ENCODE measurements around the gene TWF2.

TWF2 gene

DNA sequence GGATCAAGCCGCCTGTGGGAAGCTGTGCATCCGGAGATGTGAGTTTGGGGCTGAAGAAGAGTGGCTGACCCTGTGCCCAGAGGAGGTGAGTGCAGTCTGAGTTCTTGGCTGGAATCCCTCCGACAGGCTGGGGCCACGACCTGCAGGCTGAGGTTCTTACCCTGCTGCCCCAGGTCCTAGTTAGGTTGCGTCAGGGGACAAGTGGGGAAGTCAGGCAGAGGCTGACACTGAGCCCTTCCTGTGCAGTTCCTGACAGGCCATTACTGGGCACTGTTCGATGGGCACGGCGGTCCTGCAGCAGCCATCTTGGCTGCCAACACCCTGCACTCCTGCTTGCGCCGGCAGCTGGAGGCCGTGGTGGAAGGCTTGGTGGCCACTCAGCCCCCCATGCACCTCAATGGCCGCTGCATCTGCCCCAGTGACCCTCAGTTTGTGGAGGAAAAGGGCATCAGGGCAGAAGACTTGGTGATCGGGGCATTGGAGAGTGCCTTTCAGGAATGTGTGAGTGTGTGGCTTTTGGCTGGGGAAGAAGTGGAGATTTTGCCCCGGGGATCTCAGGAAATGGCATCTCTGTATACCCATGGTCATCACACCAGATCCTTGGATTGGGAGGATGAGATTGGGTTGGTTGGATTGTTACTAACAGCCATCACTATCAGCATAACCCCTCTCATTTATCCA is 7.9 kb upstream of the TWF2 start:
- Histone ChIP-seq H3K9me3 (ENCODE audit: control insufficient read depth in 2 of 2, low read length in 2 of 2) (no peaks in the 10 kb centered on the region), H3K36me3 (ENCODE audit: control insufficient read depth in 2 of 2, insufficient read depth in 2 of 2, low read length in 2 of 2) (peaks cover 5 to 18% of the 10 kb centered on the region in 2 donors), H3K27ac (ENCODE audit: low read length) (peak overlapping the region; percentile 76), H3K27me3 (ENCODE audit: control insufficient read depth in 1 of 2, insufficient read depth in 2 of 2, low read length in 2 of 2) (no peaks in the 10 kb centered on the region), H3K4me3 (ENCODE audit: low read length in 2 of 2) (peak overlapping the region in 1 of 2 donors; percentile 87), H3K4me1 (ENCODE audit: control insufficient read depth, insufficient read depth, low read length) (peaks cover 25% of the 10 kb centered on the region), H3K9ac (ENCODE audit: low read length in 2 of 2) (peak overlapping the region in 1 of 2 donors; percentile 71)

GRCh38 chr3:52246264-52246620 is 7.3 kb upstream of the TWF2 start:
- peaks cover 5 to 16% of the 10 kb centered on the region in 2 donors for H3K36me3 ChIP-seq (ENCODE audit: control insufficient read depth in 2 of 2, insufficient read depth in 2 of 2, low read length in 2 of 2)
- H3K4me3 ChIP-seq (ENCODE audit: low read length in 2 of 2) = peak overlapping the region; percentile 69 to 87
- H3K27me3 ChIP-seq (ENCODE audit: control insufficient read depth in 1 of 2, insufficient read depth in 2 of 2, low read length in 2 of 2) = no peaks in the 10 kb centered on the region
- H3K27ac ChIP-seq (ENCODE audit: low read length) = peak overlapping the region; percentile 76
- peak overlapping the region; percentile 71 to 75 for H3K9ac ChIP-seq (ENCODE audit: low read length in 2 of 2)
- no peaks in the 10 kb centered on the region for H3K9me3 ChIP-seq (ENCODE audit: control insufficient read depth in 2 of 2, low read length in 2 of 2)
- peaks cover 25% of the 10 kb centered on the region for H3K4me1 ChIP-seq (ENCODE audit: control insufficient read depth, insufficient read depth, low read length)

DNA sequence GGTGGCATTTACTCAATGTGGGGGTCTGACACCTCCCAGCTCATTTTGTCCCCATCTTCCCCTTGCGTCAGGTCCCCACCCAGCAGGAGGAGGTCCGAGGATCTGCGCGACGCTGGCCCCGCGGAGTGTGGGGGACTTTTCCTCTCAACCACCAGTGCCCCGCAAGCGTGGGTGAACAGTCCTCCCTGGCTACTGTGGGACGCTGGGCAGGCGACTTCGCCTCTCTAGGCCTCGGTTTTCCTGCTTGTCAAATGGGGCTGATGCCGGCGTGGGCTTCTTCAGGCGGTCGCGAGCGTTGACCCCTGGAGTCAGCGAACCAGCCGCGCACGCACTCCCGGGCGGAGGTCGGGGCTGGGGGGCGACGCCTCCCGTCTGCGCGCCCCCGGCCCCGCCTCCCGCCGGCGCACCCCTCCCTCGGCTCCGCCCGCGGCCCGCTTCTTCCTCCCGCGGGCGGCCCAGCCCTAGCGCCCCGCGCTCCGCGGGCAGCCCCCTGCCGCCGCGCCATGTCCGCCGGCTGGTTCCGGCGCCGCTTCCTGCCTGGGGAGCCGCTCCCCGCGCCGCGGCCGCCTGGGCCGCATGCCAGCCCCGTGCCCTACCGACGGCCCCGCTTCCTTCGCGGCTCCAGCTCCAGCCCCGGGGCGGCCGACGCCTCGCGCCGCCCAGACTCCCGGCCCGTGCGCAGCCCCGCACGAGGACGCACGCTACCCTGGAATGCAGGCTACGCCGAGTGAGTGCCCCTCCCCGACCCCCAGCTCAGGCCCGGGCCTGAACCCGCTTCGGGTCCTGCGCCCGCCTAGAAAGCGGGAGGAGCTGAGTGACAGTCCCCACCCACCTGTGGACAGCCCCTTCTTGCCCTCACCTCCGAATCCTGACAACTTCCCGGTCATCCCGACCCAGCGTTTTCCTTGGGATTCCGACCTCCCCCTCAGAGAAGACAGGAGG is 6.6 kb upstream of the TWF2 start, which contains the start of gene PPM1M:
TSS of gene PPM1M (plus strand) at position 438 of the 942 bp plus-strand sequence. CDS start at position 504, 66 bp downstream.
- Histone ChIP-seq H3K36me3 (ENCODE audit: control insufficient read depth in 2 of 2, insufficient read depth in 2 of 2, low read length in 2 of 2) (peaks cover 5 to 15% of the 10 kb centered on the region in 2 donors), H3K9me3 (ENCODE audit: control insufficient read depth in 2 of 2, low read length in 2 of 2) (no peaks in the 10 kb centered on the region), H3K27me3 (ENCODE audit: control insufficient read depth in 1 of 2, insufficient read depth in 2 of 2, low read length in 2 of 2) (no peaks in the 10 kb centered on the region), H3K4me3 (ENCODE audit: low read length in 2 of 2) (peak within 1 kb of the TSS; percentile 75 to 87), H3K4me1 (ENCODE audit: control insufficient read depth, insufficient read depth, low read length) (peaks cover 26% of the 10 kb centered on the region), H3K27ac (ENCODE audit: low read length) (peak within 1 kb of the TSS; percentile 76), H3K9ac (ENCODE audit: low read length in 2 of 2) (peak within 1 kb of the TSS; percentile 75 to 89)

DNA sequence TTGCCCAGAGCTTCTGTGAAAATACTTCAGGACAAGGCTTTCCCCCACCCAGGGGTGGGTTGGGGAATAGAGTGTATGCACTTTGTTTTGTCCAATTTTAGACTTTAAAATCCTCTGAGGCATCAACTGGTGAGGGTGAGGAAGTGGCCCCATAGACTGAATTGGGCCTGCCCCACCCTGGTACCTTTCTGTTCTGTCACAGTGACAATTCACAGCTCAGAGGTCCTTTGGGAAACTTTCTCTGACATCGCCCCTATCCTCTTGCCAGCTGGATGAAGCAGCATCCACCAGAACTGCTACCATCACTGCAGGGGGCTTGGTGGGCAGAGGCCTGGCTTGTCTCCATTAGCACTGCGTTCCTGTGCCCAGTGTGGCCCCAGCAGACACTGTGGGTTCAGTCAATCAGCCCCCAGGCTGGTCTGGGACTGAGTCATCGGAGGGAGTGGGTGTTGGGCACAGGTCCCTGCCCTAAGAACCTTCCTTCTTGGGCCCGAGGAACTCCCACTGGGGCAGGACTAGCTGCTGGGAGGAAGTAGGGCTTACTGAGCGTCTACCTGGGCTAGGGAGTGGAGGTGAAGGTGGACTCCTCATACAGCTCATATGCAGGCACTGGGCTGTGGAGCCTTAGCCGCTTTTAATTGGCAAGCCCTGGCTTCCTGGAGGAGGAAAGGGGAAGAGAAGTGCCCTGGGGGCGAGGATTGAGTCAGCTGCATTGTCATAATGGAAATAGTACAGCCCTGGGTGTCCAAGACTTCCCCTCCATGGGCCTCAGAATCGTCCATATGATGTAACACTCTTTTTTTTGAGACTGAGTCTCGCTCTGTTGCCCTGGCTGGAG is 5.1 kb upstream of the TWF2 start:
- Histone ChIP-seq H3K4me3 (ENCODE audit: low read length in 2 of 2) (no peak overlapping the region), H3K9ac (ENCODE audit: low read length in 2 of 2) (no peak overlapping the region), H3K4me1 (ENCODE audit: control insufficient read depth, insufficient read depth, low read length) (peaks cover 37% of the 10 kb centered on the region), H3K36me3 (ENCODE audit: control insufficient read depth in 2 of 2, insufficient read depth in 2 of 2, low read length in 2 of 2) (peaks cover 0 to 5% of the 10 kb centered on the region in 2 donors), H3K27me3 (ENCODE audit: control insufficient read depth in 1 of 2, insufficient read depth in 2 of 2, low read length in 2 of 2) (no peaks in the 10 kb centered on the region), H3K9me3 (ENCODE audit: control insufficient read depth in 2 of 2, low read length in 2 of 2) (no peaks in the 10 kb centered on the region), H3K27ac (ENCODE audit: low read length) (no peak overlapping the region)

- no peaks in the 10 kb centered on the region for H3K36me3 ChIP-seq (ENCODE audit: control insufficient read depth in 2 of 2, insufficient read depth in 2 of 2, low read length in 2 of 2)
- no peak overlapping the region for H3K27ac ChIP-seq (ENCODE audit: low read length)
- H3K4me3 ChIP-seq (ENCODE audit: low read length in 2 of 2) = no peak overlapping the region
- peaks cover 47% of the 10 kb centered on the region for H3K4me1 ChIP-seq (ENCODE audit: control insufficient read depth, insufficient read depth, low read length)
- H3K9ac ChIP-seq (ENCODE audit: low read length in 2 of 2) = no peak overlapping the region
- no peaks in the 10 kb centered on the region for H3K27me3 ChIP-seq (ENCODE audit: control insufficient read depth in 1 of 2, insufficient read depth in 2 of 2, low read length in 2 of 2)
- H3K9me3 ChIP-seq (ENCODE audit: control insufficient read depth in 2 of 2, low read length in 2 of 2) = no peaks in the 10 kb centered on the region
Observed at GRCh38 chr3:52242039-52242438, 3.1 kb upstream of the TWF2 start.

DNA sequence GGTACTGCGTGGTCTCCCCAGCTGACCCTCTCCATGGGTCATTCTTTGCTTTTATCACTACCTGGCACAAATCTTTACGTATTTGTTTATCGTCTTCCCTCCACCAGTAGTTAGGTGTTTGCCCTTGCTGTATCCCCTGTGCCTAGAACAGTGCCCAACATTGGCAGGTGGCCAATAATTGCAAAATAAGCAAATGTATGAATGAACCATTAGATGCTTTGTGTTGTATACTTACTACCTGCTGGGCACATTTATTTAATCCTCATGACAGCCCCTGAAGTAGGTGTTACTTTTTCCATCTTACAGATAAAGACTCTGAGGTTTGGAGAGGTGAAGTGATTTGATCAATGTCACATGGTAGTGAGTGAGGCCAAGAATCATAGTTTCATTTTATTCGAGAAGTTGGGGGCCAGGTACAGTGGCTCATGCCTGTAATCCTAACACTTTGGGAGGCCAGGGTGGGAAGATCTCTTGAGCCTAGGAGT is 2.0 kb upstream of the TWF2 start:
- Histone ChIP-seq H3K9ac (ENCODE audit: low read length in 2 of 2) (no peak overlapping the region), H3K27ac (ENCODE audit: low read length) (no peak overlapping the region), H3K4me3 (ENCODE audit: low read length in 2 of 2) (no peak overlapping the region), H3K4me1 (ENCODE audit: control insufficient read depth, insufficient read depth, low read length) (peaks cover 46% of the 10 kb centered on the region), H3K36me3 (ENCODE audit: control insufficient read depth in 2 of 2, insufficient read depth in 2 of 2, low read length in 2 of 2) (no peaks in the 10 kb centered on the region), H3K9me3 (ENCODE audit: control insufficient read depth in 2 of 2, low read length in 2 of 2) (no peaks in the 10 kb centered on the region), H3K27me3 (ENCODE audit: control insufficient read depth in 1 of 2, insufficient read depth in 2 of 2, low read length in 2 of 2) (no peaks in the 10 kb centered on the region)

GRCh38 chr3:52240059-52240885 is 1.3 kb upstream of the TWF2 start:
- H3K9me3 ChIP-seq (ENCODE audit: control insufficient read depth in 2 of 2, low read length in 2 of 2) = no peaks in the 10 kb centered on the region
- H3K4me3 ChIP-seq (ENCODE audit: low read length in 2 of 2) = peak overlapping the region in 1 of 2 donors; percentile 98
- H3K27ac ChIP-seq (ENCODE audit: low read length) = no peak overlapping the region
- H3K9ac ChIP-seq (ENCODE audit: low read length in 2 of 2) = no peak overlapping the region
- peaks cover 50% of the 10 kb centered on the region for H3K4me1 ChIP-seq (ENCODE audit: control insufficient read depth, insufficient read depth, low read length)
- peaks cover 0 to 5% of the 10 kb centered on the region in 2 donors for H3K36me3 ChIP-seq (ENCODE audit: control insufficient read depth in 2 of 2, insufficient read depth in 2 of 2, low read length in 2 of 2)
- no peaks in the 10 kb centered on the region for H3K27me3 ChIP-seq (ENCODE audit: control insufficient read depth in 1 of 2, insufficient read depth in 2 of 2, low read length in 2 of 2)

DNA sequence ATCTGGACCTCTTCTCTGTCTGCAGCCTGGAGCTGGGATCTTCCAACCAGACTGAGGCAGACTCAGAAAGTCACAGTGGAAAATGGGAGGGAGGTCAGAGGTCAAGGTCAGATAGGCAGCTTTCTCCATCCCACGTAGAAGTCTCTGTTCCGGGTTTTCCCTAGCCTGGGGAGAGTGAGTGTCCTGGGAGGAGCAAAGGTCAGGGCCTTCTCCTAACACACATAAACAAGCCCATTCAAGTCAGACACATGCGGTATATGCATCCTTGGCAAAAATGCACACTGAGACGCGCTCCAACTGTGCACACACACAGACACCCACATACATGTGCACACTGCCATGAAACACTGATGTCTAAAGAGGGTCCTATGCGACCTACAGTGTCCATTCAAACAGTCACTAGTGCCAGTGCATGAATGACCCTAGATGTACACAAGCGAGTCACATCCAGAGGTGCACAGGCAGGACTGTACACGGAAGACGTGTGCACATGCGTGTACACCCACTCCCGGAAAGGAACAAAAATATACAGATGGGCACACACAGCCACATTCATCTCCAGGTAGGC is 681 bp downstream of the TWF2 start:
- H3K9ac ChIP-seq (ENCODE audit: low read length in 2 of 2) = peak overlapping the region; percentile 65 to 79
- H3K27ac ChIP-seq (ENCODE audit: low read length) = peak overlapping the region; percentile 88
- no peaks in the 10 kb centered on the region for H3K27me3 ChIP-seq (ENCODE audit: control insufficient read depth in 1 of 2, insufficient read depth in 2 of 2, low read length in 2 of 2)
- peak overlapping the region; percentile 96 to 98 for H3K4me3 ChIP-seq (ENCODE audit: low read length in 2 of 2)
- peaks cover 5 to 11% of the 10 kb centered on the region in 2 donors for H3K36me3 ChIP-seq (ENCODE audit: control insufficient read depth in 2 of 2, insufficient read depth in 2 of 2, low read length in 2 of 2)
- peaks cover 52% of the 10 kb centered on the region for H3K4me1 ChIP-seq (ENCODE audit: control insufficient read depth, insufficient read depth, low read length)
- H3K9me3 ChIP-seq (ENCODE audit: control insufficient read depth in 2 of 2, low read length in 2 of 2) = no peaks in the 10 kb centered on the region

GRCh38 chr3:52237657-52238172 is 1.2 kb downstream of the TWF2 start:
- peaks cover 9 to 11% of the 10 kb centered on the region in 2 donors for H3K36me3 ChIP-seq (ENCODE audit: control insufficient read depth in 2 of 2, insufficient read depth in 2 of 2, low read length in 2 of 2)
- no peaks in the 10 kb centered on the region for H3K27me3 ChIP-seq (ENCODE audit: control insufficient read depth in 1 of 2, insufficient read depth in 2 of 2, low read length in 2 of 2)
- peak overlapping the region; percentile 88 for H3K27ac ChIP-seq (ENCODE audit: low read length)
- peak overlapping the region; percentile 96 to 98 for H3K4me3 ChIP-seq (ENCODE audit: low read length in 2 of 2)
- peak overlapping the region; percentile 65 to 79 for H3K9ac ChIP-seq (ENCODE audit: low read length in 2 of 2)
- peaks cover 52% of the 10 kb centered on the region for H3K4me1 ChIP-seq (ENCODE audit: control insufficient read depth, insufficient read depth, low read length)
- no peaks in the 10 kb centered on the region for H3K9me3 ChIP-seq (ENCODE audit: control insufficient read depth in 2 of 2, low read length in 2 of 2)

Data from stomach smooth muscle (tissue), 2 donors.